Common myeloid progenitor, CD34-positive (primary cell): ENCODE measurements around the gene ZBTB17.
"Not testable (repeated sequence)": the region's sequence is repeated elsewhere in the genome, so short reads cannot be mapped to it uniquely, and the experiment has no call there.

Experiments used
- CTCF ChIA-PET: fragments of 350-600 bp; sonication (Branson Sonifier 250); formaldehyde crosslinking; loops from one replicate; lab custom pipeline; 2021; ENCODE audit warnings: antibody characterized with exemption; lab: Charles Lee
- POLR2A ChIA-PET: fragments of 350-600 bp; sonication (Branson Sonifier 250); formaldehyde crosslinking; loops from one replicate; lab custom pipeline; 2021; ENCODE audit warnings: antibody characterized with exemption; lab: Charles Lee
- DNase-seq, 3 donors: peaks; one replicate each; pipeline versions ENCODE4 v3.0.0 to v3.0.0-alpha.2; 2013
- H3K27ac ChIP-seq, 2 experiments: 1 replicate in 1 of 2; 2 replicates in 1 of 2; pipeline ENCODE4 v1.7.0; 2013; ENCODE audit warnings: inconsistent platforms in 2 of 2, low read length in 2 of 2, mild to moderate bottlenecking in 2 of 2, low read depth in 1 of 2, moderate library complexity in 1 of 2; ENCODE audit not compliant: severe bottlenecking in 2 of 2, insufficient read depth in 1 of 2, poor library complexity in 1 of 2
- H3K27me3 ChIP-seq, 5 experiments: replicated peaks in 2 of 5; 1 replicate in 3 of 5; 2 replicates in 2 of 5; pipeline versions ENCODE4 v1.6.1 to v1.7.0; 2013; ENCODE audit warnings: low read length in 4 of 5, mild to moderate bottlenecking in 2 of 5, moderate library complexity in 2 of 5, inconsistent platforms in 1 of 5; ENCODE audit not compliant: insufficient read depth in 5 of 5, control insufficient read depth in 4 of 5
- H3K36me3 ChIP-seq, 4 experiments: 1 replicate in 2 of 4; 2 replicates in 2 of 4; pipeline versions ENCODE4 v1.6.1 to v1.7.0; 2013; ENCODE audit warnings: low read length in 3 of 4, control low read depth in 1 of 4, mild to moderate bottlenecking in 1 of 4; ENCODE audit not compliant: control insufficient read depth in 4 of 4, insufficient read depth in 4 of 4
- H3K4me1 ChIP-seq, 4 experiments: 1 replicate in 3 of 4; 2 replicates in 1 of 4; pipeline versions ENCODE4 v1.6.1 to v1.7.1; 2013; ENCODE audit warnings: low read length in 3 of 4, mild to moderate bottlenecking in 3 of 4, control low read depth in 1 of 4, inconsistent platforms in 1 of 4, moderate library complexity in 1 of 4; ENCODE audit not compliant: control insufficient read depth in 4 of 4, insufficient read depth in 4 of 4; ENCODE audit errors: control extremely low read depth in 1 of 4
- H3K4me3 ChIP-seq, 7 experiments: 1 replicate in 4 of 7; 2 replicates in 3 of 7; pipeline versions ENCODE4 v1.5.1 to v1.7.0; 2013; ENCODE audit warnings: mild to moderate bottlenecking in 7 of 7, low read length in 6 of 7, moderate library complexity in 6 of 7, inconsistent platforms in 2 of 7, low read depth in 2 of 7, control low read depth in 1 of 7; ENCODE audit not compliant: insufficient read depth in 4 of 7, control insufficient read depth in 1 of 7; ENCODE audit errors: extremely low read depth in 1 of 7
- H3K9me3 ChIP-seq, 5 experiments: 1 replicate in 4 of 5; 2 replicates in 1 of 5; pipeline versions ENCODE4 v1.6.1 to v1.7.1; 2013; ENCODE audit warnings: low read length in 4 of 5, mild to moderate bottlenecking in 2 of 5, inconsistent platforms in 1 of 5, low read depth in 1 of 5, moderate library complexity in 1 of 5; ENCODE audit not compliant: control insufficient read depth in 4 of 5, insufficient read depth in 2 of 5; ENCODE audit errors: control extremely low read depth in 1 of 5
- WGBS: methylation state at CpG from one replicate; pipeline ENCODE4 v1.1.5; 2013; ENCODE audit not compliant: insufficient coverage; 5-methylcytosine and 5-hydroxymethylcytosine counted together

ZBTB17 gene

GRCh38 chr1:15918962-15919715 is 56.8 kb downstream of the ZBTB17 start:
- ChIA-PET POLR2A (interaction anchor here (0.7 kb wide), 1 partner anchor 303 kb away, joined by 3 read pairs; no protein-coding TSS in a partner anchor), CTCF (no interaction called here)
- DNase-seq = no peak
- WGBS = 98% methylated on average over 5 of the region's 11 CpGs
- Histone ChIP-seq H3K4me1 (peaks cover 0 to 12% (median 1%) of the 10 kb centered on the region in 4 experiments), H3K9me3 (peaks cover 0 to 4% (median 0%) of the 10 kb centered on the region in 5 experiments), H3K36me3 (peaks cover 17 to 81% (median 48%) of the 10 kb centered on the region in 4 experiments), H3K4me3 (no peak overlapping the region), H3K27me3 (no peaks in the 10 kb centered on the region), H3K27ac (no peak overlapping the region)

GRCh38 chr1:15916916-15917315 is 59.0 kb downstream of the ZBTB17 start:
- ChIA-PET CTCF (interaction anchor here (2.2 kb wide), 1 partner anchor 101 kb away, joined by 7 read pairs; no protein-coding TSS in a partner anchor), POLR2A (interaction anchor here (0.6 kb wide), 1 partner anchor 180 kb away, joined by 3 read pairs; no protein-coding TSS in a partner anchor)
- no peaks in the 10 kb centered on the region for H3K27me3 ChIP-seq
- no peak for DNase-seq
- H3K4me3 ChIP-seq = no peak overlapping the region
- H3K9me3 ChIP-seq = peaks cover 0 to 4% (median 0%) of the 10 kb centered on the region in 5 experiments
- no peak overlapping the region for H3K27ac ChIP-seq
- peaks cover 19 to 82% (median 41%) of the 10 kb centered on the region in 4 experiments for H3K36me3 ChIP-seq
- H3K4me1 ChIP-seq = peaks cover 0 to 12% (median 1%) of the 10 kb centered on the region in 4 experiments
- 100% methylated on average over 4 of the region's 7 CpGs for WGBS

GRCh38 chr1:15916417-15916816 is 59.5 kb downstream of the ZBTB17 start:
- H3K9me3 ChIP-seq = peaks cover 0 to 4% (median 0%) of the 10 kb centered on the region in 5 experiments
- peaks cover 21 to 82% (median 41%) of the 10 kb centered on the region in 4 experiments for H3K36me3 ChIP-seq
- H3K27ac ChIP-seq = peak overlapping the region; percentile 43 to 80
- POLR2A ChIA-PET = interaction anchor here (0.6 kb wide), 1 partner anchor 180 kb away, joined by 3 read pairs; no protein-coding TSS in a partner anchor
- H3K4me1 ChIP-seq = peaks cover 0 to 12% (median 1%) of the 10 kb centered on the region in 4 experiments
- CTCF ChIA-PET = interaction anchor here (2.2 kb wide), 1 partner anchor 101 kb away, joined by 7 read pairs; no protein-coding TSS in a partner anchor
- peak in 2 of 3 donors; percentile 36 to 47 for DNase-seq
- peak overlapping the region in 3 of 7 experiments; percentile 42 to 73 (median 55) for H3K4me3 ChIP-seq
- no peaks in the 10 kb centered on the region for H3K27me3 ChIP-seq
- no CpG with 5 or more reads among the region's 4 CpGs for WGBS

GRCh38 chr1:15915991-15916390 is 59.9 kb downstream of the ZBTB17 start:
- Histone ChIP-seq H3K36me3 (peaks cover 21 to 82% (median 43%) of the 10 kb centered on the region in 4 experiments), H3K4me3 (peak overlapping the region in 4 of 7 experiments; percentile 17 to 73 (median 48)), H3K9me3 (peaks cover 0 to 4% (median 0%) of the 10 kb centered on the region in 5 experiments), H3K27me3 (no peaks in the 10 kb centered on the region), H3K4me1 (peaks cover 0 to 12% (median 1%) of the 10 kb centered on the region in 4 experiments), H3K27ac (peak overlapping the region; percentile 43 to 80)
- WGBS = no CpG with 5 or more reads among the region's 4 CpGs
- ChIA-PET POLR2A (no interaction called here), CTCF (interaction anchor here (2.2 kb wide), 1 partner anchor 100 kb away, joined by 7 read pairs; no protein-coding TSS in a partner anchor)
- DNase-seq = peak; percentile 34 to 77 (median 73)

- CTCF ChIA-PET = interaction anchor here (0.6 to 2.5 kb wide), 4 partner anchors 11 to 99 kb away, joined by 3 to 6 read pairs (median 3); no protein-coding TSS in a partner anchor
Measured at GRCh38 chr1:15913607-15914006, 62.3 kb downstream of the ZBTB17 start.

GRCh38 chr1:15911927-15912326 is 64.0 kb downstream of the ZBTB17 start:
- H3K36me3 ChIP-seq = peaks cover 13 to 62% (median 39%) of the 10 kb centered on the region in 4 experiments
- DNase-seq = no peak
- H3K9me3 ChIP-seq = peaks cover 0 to 4% (median 0%) of the 10 kb centered on the region in 5 experiments
- CTCF ChIA-PET = interaction anchor here (0.8 to 1.7 kb wide), 3 partner anchors 17 to 31 kb away, joined by 3 read pairs; no protein-coding TSS in a partner anchor
- H3K27me3 ChIP-seq = no peaks in the 10 kb centered on the region
- H3K27ac ChIP-seq = no peak overlapping the region
- no peak overlapping the region for H3K4me3 ChIP-seq
- POLR2A ChIA-PET = no interaction called here
- WGBS = 100% methylated on average over 2 of the region's 2 CpGs
- H3K4me1 ChIP-seq = peaks cover 0 to 12% (median 1%) of the 10 kb centered on the region in 4 experiments

More at GRCh38 chr1:15913607-15914006, 62.3 kb downstream of the ZBTB17 start:
- Histone ChIP-seq H3K4me1 (peaks cover 0 to 12% (median 1%) of the 10 kb centered on the region in 4 experiments), H3K36me3 (peaks cover 18 to 75% (median 45%) of the 10 kb centered on the region in 4 experiments)
- not testable (repeated sequence) for H3K27me3 ChIP-seq, H3K27ac ChIP-seq, DNase-seq, H3K9me3 ChIP-seq, H3K4me3 ChIP-seq
- POLR2A ChIA-PET = interaction anchor here (0.6 kb wide), 1 partner anchor 231 kb away, joined by 3 read pairs; no protein-coding TSS in a partner anchor
- WGBS = 100% methylated on average over 1 of the region's 3 CpGs
